Spleen (tissue), 11 donors: Measurements from ENCODE around the gene SLC4A2. TPM values are rescaled to one million over a fixed set of nuclear protein-coding genes. Genes with fewer than 3 reads are reported as not detected.

Experiments
- DNase-seq: peaks from one replicate; pipeline ENCODE4 v3.0.0-alpha.2; 2020
- H3K27ac ChIP-seq, 8 donors: fragments of 200-600 bp; sonication (generic) in 7 of 8; 1 replicate in 4 of 8; 2 replicates in 4 of 8; pipeline versions ENCODE4 v1.5.0 to v1.8.0; 2016 to 2021; ENCODE audit warnings: inconsistent platforms in 4 of 8, mild to moderate bottlenecking in 4 of 8, moderate library complexity in 1 of 8
- H3K27me3 ChIP-seq, 7 donors: fragments of 200-600 bp; sonication (generic) in 6 of 7; replicated peaks in 1 of 7; 1 replicate in 4 of 7; 2 replicates in 3 of 7; pipeline versions ENCODE4 v1.5.0 to v1.8.0; 2016 to 2021; ENCODE audit warnings: inconsistent platforms in 3 of 7, mild to moderate bottlenecking in 1 of 7
- H3K36me3 ChIP-seq, 6 donors: fragments of 200-600 bp; sonication (generic) in 5 of 6; 1 replicate in 4 of 6; 2 replicates in 2 of 6; pipeline versions ENCODE4 v1.5.0 to v1.8.0; 2016 to 2021; ENCODE audit warnings: inconsistent platforms in 2 of 6
- H3K4me1 ChIP-seq, 6 donors: fragments of 200-600 bp; sonication (generic) in 5 of 6; 1 replicate in 3 of 6; 2 replicates in 3 of 6; pipeline versions ENCODE4 v1.5.0 to v1.8.0; 2016 to 2021; ENCODE audit warnings: inconsistent platforms in 3 of 6
- H3K4me3 ChIP-seq, 8 donors: fragments of 200-600 bp; sonication (generic) in 7 of 8; 1 replicate in 4 of 8; 2 replicates in 4 of 8; pipeline versions ENCODE4 v1.5.0 to v1.8.0; 2016 to 2021; ENCODE audit warnings: inconsistent platforms in 4 of 8, mild to moderate bottlenecking in 4 of 8, moderate library complexity in 2 of 8
- H3K9me3 ChIP-seq, 8 donors: fragments of 200-600 bp; sonication (generic) in 7 of 8; 1 replicate in 4 of 8; 2 replicates in 4 of 8; pipeline versions ENCODE4 v1.5.0 to v1.8.0; 2016 to 2021; ENCODE audit warnings: inconsistent platforms in 4 of 8
- POLR2A ChIP-seq, 3 donors: fragments of 450-650 bp; IDR thresholded peaks; one replicate each; pipeline ENCODE4 v1.5.1; 2017; ENCODE audit warnings: antibody characterized with exemption in 3 of 3, mild to moderate bottlenecking in 1 of 3
- POLR2AphosphoS5 ChIP-seq, 3 donors: sonication (generic); formaldehyde crosslinking; IDR thresholded peaks; one replicate each; pipeline ENCODE4 v1.5.1; 2017; ENCODE audit warnings: antibody characterized with exemption in 3 of 3
- WGBS, 5 donors: extraction: QIAGEN DNeasy Blood & Tissue Kit in 3 of 5; methylation state at CpG; one replicate each; pipeline versions ENCODE4 v1.1.5 to v1.1.7; 2013 to 2018; 5-methylcytosine and 5-hydroxymethylcytosine counted together
- intact Hi-C: fragments of 100-400 bp; cut with DNase I; formaldehyde crosslinking; loops from one replicate; pipeline ENCODE4 v1.15.0; 2023; ENCODE audit warnings: low total_unique reads
- polyA plus RNA-seq, 3 donors: library from polyadenylated mRNA; stranded (reverse); fragments of 200-250 nt; gene quantifications; one replicate each; pipeline ENCODE4 v1.2.1, GENCODE V29; 2013
- total RNA-seq, 7 donors: library from RNA; depleted of rRNA in 3 of 7; stranded (reverse); fragments of >200 nt in 3 of 7; fragmentation: NEBNext Ultra II Directional in 4 of 7; extraction: Animal tissue kit (Norgen Biotek cat#: 25700) in 4 of 7; gene quantifications; one replicate each; pipeline versions ENCODE4 v1.1.0 to v1.2.1, GENCODE V29; 2016 to 2021
- TF ChIP-seq, protein P1 (sequence below), 11 experiments: fragments of 200-600 bp in 7 of 11; fragments of 450-650 bp in 4 of 11; sonication (generic) in 4 of 11; IDR thresholded peaks in 8 of 11; conservative IDR thresholded peaks in 3 of 11; 1 replicate in 7 of 11; 2 replicates in 4 of 11; pipeline versions ENCODE4 v1.4.0 to v1.8.0; 2016 to 2021; ENCODE audit warnings: antibody characterized with exemption in 11 of 11, inconsistent platforms in 4 of 11, mild to moderate bottlenecking in 1 of 11
- donor health status: healthy with polysubstance abuse.
- donor health status: DM: no; HTN: no; CAD: no; lungs with moderate emphysema.
- donor health status: DM: no; HTN: no; CAD: no.
- donor health status: Bipolar disorder and iron deficiency.
- donor health status: healthy.
- donor health status: DM: no; HTN: no; CAD: no.
- donor health status: DM: yes; HTN: yes; CAD: no.

SLC4A2 gene
- total and polyA plus RNA-seq, 10 donors, result 43.9 to 122 (median 90.9) TPM

DNA sequence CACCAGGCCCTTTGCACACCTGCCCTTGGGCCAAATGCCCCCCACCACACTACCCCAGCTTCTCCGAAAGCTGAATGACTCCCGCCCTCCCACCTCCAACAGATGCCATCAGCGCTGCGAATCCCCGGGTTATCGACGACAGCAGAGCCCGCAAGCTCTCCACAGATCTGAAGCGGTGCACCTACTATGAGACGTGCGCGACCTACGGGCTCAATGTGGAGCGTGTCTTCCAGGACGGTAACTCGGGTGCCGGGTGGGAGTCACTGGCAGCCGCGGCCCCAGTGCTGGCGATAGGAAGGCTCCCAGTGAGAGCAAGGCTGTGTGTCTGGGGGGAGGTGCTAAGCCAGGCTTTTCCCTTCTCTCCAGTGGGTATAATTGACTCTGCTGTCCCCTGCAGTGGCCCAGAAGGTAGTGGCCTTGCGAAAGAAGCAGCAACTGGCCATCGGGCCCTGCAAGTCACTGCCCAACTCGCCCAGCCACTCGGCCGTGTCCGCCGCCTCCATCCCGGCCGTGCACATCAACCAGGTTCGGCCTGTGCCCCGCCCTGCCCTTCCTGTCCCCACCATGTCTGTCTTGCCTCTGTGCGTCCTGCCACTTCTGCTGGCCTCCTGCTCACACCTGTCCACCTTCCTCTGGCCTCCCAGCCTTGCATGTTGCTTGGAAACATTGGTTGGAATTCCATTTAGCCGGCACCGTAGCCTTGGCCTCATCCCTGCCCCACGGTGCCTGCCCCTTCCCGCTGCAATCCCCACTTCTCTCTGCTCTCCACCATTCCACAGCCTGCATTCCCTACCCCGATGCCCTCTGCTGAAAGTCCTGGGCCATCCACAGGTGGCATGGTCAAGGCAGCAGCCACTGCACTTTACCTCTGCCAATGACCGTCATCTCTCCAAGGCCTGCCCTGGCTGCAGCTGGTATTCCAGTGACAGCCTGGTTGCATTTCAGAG is 59.0 kb downstream of the SLC4A2 start:
- TF ChIP-seq POLR2AphosphoS5 (IDR thresholded peaks at IDR 0.05), result peak in 1 of 3 donors; percentile 18
- TF ChIP-seq POLR2A (IDR thresholded peaks at IDR 0.05), result no peak
- TF ChIP-seq, protein P1, sequence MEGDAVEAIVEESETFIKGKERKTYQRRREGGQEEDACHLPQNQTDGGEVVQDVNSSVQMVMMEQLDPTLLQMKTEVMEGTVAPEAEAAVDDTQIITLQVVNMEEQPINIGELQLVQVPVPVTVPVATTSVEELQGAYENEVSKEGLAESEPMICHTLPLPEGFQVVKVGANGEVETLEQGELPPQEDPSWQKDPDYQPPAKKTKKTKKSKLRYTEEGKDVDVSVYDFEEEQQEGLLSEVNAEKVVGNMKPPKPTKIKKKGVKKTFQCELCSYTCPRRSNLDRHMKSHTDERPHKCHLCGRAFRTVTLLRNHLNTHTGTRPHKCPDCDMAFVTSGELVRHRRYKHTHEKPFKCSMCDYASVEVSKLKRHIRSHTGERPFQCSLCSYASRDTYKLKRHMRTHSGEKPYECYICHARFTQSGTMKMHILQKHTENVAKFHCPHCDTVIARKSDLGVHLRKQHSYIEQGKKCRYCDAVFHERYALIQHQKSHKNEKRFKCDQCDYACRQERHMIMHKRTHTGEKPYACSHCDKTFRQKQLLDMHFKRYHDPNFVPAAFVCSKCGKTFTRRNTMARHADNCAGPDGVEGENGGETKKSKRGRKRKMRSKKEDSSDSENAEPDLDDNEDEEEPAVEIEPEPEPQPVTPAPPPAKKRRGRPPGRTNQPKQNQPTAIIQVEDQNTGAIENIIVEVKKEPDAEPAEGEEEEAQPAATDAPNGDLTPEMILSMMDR (IDR thresholded peaks at IDR 0.05 in 8 of 11, conservative IDR thresholded peaks at IDR 0.05 in 3 of 11), result no peak
- H3K27ac ChIP-seq, result no peak overlapping the region
- DNase-seq, result no peak
- no peaks in the 10 kb centered on the region for H3K9me3 ChIP-seq
- H3K4me1 ChIP-seq, result peaks cover 0 to 33% (median 17%) of the 10 kb centered on the region in 6 donors
- H3K36me3 ChIP-seq, result peaks cover 0 to 69% (median 42%) of the 10 kb centered on the region in 6 donors
- WGBS, 5 donors, result 93 to 97% (median 94%) methylated on average over 32 to 38 of the region's 38 CpGs
- intact Hi-C loops, result no loop called here
- H3K27me3 ChIP-seq, result peaks cover 0 to 20% (median 0%) of the 10 kb centered on the region in 7 donors
- H3K4me3 ChIP-seq, result no peak overlapping the region

DNA sequence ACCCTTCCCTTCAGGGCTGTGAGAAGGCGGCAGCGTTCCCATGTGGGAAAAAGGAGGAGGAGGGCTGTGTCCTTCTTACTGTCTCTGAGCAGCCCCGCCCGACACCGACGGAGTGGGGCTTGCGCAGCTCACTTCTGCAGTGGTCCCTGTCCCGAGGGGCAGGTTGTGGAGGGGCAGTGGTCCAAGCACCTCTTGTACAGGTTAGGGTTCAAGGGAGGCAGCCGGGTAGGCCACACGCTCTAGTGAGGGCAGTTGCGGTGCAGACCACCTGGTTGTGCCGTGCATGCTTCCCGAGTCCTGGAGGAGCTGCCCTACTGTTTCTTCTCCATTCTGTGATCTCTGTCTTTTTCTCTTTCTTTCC is 59.6 kb downstream of the SLC4A2 start:
- 92 to 97% (median 95%) methylated on average over 13 of the region's 13 CpGs for WGBS, 5 donors
- H3K36me3 ChIP-seq, result peaks cover 0 to 74% (median 44%) of the 10 kb centered on the region in 6 donors
- intact Hi-C loops, result no loop called here
- H3K9me3 ChIP-seq, result no peaks in the 10 kb centered on the region
- no peak overlapping the region for H3K27ac ChIP-seq
- no peak overlapping the region for H3K4me3 ChIP-seq
- no peak for TF ChIP-seq POLR2AphosphoS5 (IDR thresholded peaks at IDR 0.05)
- DNase-seq, result no peak
- peaks cover 0 to 30% (median 17%) of the 10 kb centered on the region in 6 donors for H3K4me1 ChIP-seq
- H3K27me3 ChIP-seq, result peaks cover 0 to 14% (median 0%) of the 10 kb centered on the region in 7 donors

DNA sequence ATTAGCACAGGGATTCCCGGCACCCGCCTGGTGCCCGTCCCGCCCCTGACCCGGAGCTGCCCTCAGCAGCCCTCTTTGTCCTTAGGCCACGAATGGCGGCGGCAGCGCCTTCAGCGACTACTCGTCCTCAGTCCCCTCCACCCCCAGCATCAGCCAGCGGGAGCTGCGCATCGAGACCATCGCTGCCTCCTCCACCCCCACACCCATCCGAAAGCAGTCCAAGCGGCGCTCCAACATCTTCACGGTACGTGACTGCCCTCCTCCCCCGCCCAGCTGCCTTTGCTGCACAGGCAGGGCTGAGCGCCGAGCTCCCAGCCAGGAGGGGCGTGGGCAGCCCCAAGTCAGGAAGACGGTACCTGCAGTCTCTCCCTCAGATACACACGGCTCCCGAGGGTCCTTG is 60.5 kb downstream of the SLC4A2 start:
- TF ChIP-seq, protein P1 (IDR thresholded peaks at IDR 0.05 in 8 of 11, conservative IDR thresholded peaks at IDR 0.05 in 3 of 11), result no peak
- TF ChIP-seq POLR2AphosphoS5 (IDR thresholded peaks at IDR 0.05) (no peak), POLR2A (IDR thresholded peaks at IDR 0.05) (no peak)
- Histone ChIP-seq H3K27ac (no peak overlapping the region), H3K9me3 (no peaks in the 10 kb centered on the region), H3K4me1 (peaks cover 0 to 28% (median 14%) of the 10 kb centered on the region in 6 donors), H3K27me3 (peaks cover 0 to 8% (median 0%) of the 10 kb centered on the region in 7 donors), H3K4me3 (no peak overlapping the region), H3K36me3 (peaks cover 0 to 82% (median 44%) of the 10 kb centered on the region in 6 donors)
- DNase-seq, result no peak
- intact Hi-C loops, result loop anchor here (10.0 kb wide), 1 partner anchor 185 kb away; no protein-coding TSS in a partner anchor
- 92 to 96% (median 93%) methylated on average over 25 to 27 of the region's 27 CpGs for WGBS, 5 donors

DNA sequence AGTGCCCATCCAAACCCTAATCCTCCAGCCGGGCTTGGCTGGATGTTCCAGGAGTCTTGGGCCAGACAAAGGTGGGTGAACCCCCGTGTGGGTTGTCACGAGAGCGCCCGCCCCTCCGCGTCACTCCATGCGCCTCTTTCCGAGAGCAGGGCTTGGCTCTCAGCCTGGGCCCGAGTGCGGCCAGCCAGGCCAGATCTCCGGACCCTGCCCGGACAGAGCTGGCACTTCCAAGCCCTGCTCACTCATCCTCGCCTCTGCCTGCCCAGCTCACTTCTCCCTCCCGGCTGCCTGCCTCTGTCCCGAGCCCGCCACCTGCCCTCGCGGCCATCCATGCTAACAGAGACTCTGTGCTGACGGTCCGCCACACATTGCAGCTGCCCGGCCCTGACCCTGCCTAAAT is 61.5 kb downstream of the SLC4A2 start:
- DNase-seq, result no peak
- H3K27ac ChIP-seq, result no peak overlapping the region
- no peak overlapping the region for H3K4me3 ChIP-seq
- H3K27me3 ChIP-seq, result peaks cover 0 to 2% (median 0%) of the 10 kb centered on the region in 7 donors
- 91 to 97% (median 94%) methylated on average over 22 of the region's 22 CpGs for WGBS, 5 donors
- H3K4me1 ChIP-seq, result peaks cover 0 to 24% (median 12%) of the 10 kb centered on the region in 6 donors
- intact Hi-C loops, result loop anchor here (10.0 kb wide), 1 partner anchor 184 kb away; no protein-coding TSS in a partner anchor
- TF ChIP-seq POLR2A (IDR thresholded peaks at IDR 0.05), result no peak
- TF ChIP-seq, protein P1 (IDR thresholded peaks at IDR 0.05 in 8 of 11, conservative IDR thresholded peaks at IDR 0.05 in 3 of 11), result no peak
- no peak for TF ChIP-seq POLR2AphosphoS5 (IDR thresholded peaks at IDR 0.05)
- no peaks in the 10 kb centered on the region for H3K9me3 ChIP-seq
- peaks cover 0 to 92% (median 44%) of the 10 kb centered on the region in 6 donors for H3K36me3 ChIP-seq
